ENCODE measurements around the gene CD300C. TPM values are rescaled to one million over a fixed set of nuclear protein-coding genes. Genes with fewer than 3 reads are reported as not detected.

Gene CD300C
- total RNA-seq, 1 experiment from 2014 or later: not detected

DNA sequence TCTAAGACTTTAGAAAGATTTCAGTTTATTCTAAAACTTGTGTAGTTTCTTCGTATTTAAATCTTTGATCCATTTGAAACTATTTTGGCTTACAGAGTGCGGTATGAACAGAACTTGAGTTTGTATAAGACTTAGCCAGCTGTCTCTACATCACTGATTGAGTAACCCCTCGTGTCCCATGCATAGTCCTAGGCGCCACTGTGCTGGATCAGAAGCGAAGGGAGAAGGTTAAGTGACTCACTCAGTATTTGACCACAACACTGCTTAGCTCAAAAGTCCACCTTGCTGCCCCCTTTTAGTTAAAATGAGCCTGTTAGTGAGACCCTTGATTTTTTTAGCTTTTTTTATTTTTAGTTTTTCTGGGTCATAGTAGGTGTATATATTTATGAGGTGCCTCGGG is 43.1 kb downstream of the CD300C start:
- CTCF ChIA-PET: no interaction called here
- Mint-ChIP-seq H3K27me3 (ENCODE audit: unreplicated experiment) (peaks cover 24% of the 10 kb centered on the region), H3K36me3 (ENCODE audit: insufficient read depth, unreplicated experiment) (no peaks in the 10 kb centered on the region), H3K4me3 (ENCODE audit: low read depth, unreplicated experiment) (no peak overlapping the region), H3K9me3 (ENCODE audit: low read depth, unreplicated experiment) (no peaks in the 10 kb centered on the region), H3K4me1 (ENCODE audit: low read depth, unreplicated experiment) (no peaks in the 10 kb centered on the region), H3K27ac (ENCODE audit: unreplicated experiment) (no peak overlapping the region)
- BruUV-seq (replicated peaks): no TSS peak
- DNase-seq: no peak
- intact Hi-C loops (cut with micrococcal nuclease; ENCODE audit: unreplicated experiment): no loop called here
- TF ChIP-seq, protein P1, sequence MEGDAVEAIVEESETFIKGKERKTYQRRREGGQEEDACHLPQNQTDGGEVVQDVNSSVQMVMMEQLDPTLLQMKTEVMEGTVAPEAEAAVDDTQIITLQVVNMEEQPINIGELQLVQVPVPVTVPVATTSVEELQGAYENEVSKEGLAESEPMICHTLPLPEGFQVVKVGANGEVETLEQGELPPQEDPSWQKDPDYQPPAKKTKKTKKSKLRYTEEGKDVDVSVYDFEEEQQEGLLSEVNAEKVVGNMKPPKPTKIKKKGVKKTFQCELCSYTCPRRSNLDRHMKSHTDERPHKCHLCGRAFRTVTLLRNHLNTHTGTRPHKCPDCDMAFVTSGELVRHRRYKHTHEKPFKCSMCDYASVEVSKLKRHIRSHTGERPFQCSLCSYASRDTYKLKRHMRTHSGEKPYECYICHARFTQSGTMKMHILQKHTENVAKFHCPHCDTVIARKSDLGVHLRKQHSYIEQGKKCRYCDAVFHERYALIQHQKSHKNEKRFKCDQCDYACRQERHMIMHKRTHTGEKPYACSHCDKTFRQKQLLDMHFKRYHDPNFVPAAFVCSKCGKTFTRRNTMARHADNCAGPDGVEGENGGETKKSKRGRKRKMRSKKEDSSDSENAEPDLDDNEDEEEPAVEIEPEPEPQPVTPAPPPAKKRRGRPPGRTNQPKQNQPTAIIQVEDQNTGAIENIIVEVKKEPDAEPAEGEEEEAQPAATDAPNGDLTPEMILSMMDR (IDR thresholded peaks at IDR 0.05; ENCODE audit: unreplicated experiment): no peak

DNA sequence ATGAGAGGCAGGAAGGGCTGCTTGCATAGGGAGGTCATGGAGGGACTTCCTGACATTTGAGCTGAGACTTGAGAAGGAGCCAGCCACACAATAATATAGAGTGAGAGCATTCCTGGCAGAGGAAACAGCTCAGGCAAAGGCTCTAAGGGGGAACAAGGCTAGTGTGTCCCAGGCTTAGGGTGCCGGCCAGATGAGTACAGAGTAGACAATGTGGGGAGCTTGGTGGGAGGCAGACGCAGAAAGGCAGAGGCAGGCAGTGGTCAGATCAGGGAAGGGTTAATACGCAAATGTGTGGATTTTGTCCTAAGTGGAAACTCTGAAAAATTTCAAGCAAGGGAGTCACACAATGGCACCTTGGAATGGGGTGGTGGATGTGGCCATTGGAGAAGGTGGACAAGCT is 45.9 kb downstream of the CD300C start:
- CTCF ChIA-PET: interaction anchor here (0.5 to 1.6 kb wide), 2 partner anchors 45 to 132 kb away, joined by 3 to 4 read pairs; no protein-coding TSS in a partner anchor
- intact Hi-C loops (cut with micrococcal nuclease; ENCODE audit: unreplicated experiment): loop anchor here (10.0 kb wide), 1 partner anchor 205 kb away; no protein-coding TSS in a partner anchor
- H3K36me3 Mint-ChIP-seq (ENCODE audit: insufficient read depth, unreplicated experiment): no peaks in the 10 kb centered on the region
- no peak overlapping the region for H3K27ac Mint-ChIP-seq (ENCODE audit: unreplicated experiment)
- DNase-seq: no peak
- no TSS peak for BruUV-seq (replicated peaks)
- H3K27me3 Mint-ChIP-seq (ENCODE audit: unreplicated experiment): peaks cover 46% of the 10 kb centered on the region
- TF ChIP-seq, protein P1 (IDR thresholded peaks at IDR 0.05; ENCODE audit: unreplicated experiment): no peak
- H3K9me3 Mint-ChIP-seq (ENCODE audit: low read depth, unreplicated experiment): no peaks in the 10 kb centered on the region
- no peaks in the 10 kb centered on the region for H3K4me1 Mint-ChIP-seq (ENCODE audit: low read depth, unreplicated experiment)
- H3K4me3 Mint-ChIP-seq (ENCODE audit: low read depth, unreplicated experiment): no peak overlapping the region

DNA sequence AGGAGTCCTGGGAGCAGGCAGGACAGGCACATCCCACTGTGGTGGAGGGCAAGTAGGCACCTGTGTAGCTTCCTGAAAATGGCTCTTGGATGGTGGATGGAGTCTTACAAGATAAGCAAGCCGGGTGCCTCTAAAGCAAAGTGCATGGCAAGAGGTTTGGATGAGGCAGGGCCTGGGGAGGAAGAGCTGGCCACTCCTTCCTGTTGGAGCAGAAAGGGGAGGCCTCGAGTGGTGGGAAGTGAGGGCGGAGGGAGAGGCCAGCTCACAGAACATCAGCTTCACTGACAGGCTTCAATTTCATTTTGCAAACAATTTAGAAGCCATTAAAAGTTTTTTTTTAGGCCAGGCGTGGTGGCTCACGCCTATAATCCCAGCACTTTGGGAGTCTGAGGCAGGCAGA is 48.4 kb downstream of the CD300C start:
- H3K4me1 Mint-ChIP-seq (ENCODE audit: low read depth, unreplicated experiment): no peaks in the 10 kb centered on the region

DNA sequence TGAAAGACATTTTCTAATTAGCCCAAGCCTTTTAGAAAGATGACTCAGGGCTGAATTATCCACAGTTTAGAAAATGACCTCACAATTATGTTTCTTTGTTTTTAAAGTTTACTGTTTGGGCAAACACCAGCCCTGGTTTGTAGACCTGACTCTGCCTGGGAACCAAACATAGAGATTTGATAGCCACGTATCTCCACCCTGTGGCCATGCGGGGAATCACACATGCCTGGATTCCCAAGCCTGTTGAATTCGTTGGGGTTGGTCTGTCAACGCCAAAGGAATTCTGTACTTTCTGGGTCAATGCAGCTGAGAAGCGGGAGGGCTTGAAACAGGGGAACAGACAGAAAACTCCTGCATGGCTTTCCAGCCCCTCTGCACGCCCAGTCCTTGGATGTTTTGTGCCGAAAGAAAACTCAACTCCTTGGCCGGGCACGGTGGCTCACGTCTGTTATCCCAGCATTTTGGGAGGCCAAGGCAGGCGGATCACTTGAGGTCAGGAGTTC is 52.5 kb downstream of the CD300C start:
- no TSS peak for BruUV-seq (replicated peaks)
- Mint-ChIP-seq H3K4me3 (ENCODE audit: low read depth, unreplicated experiment) (no peak overlapping the region), H3K4me1 (ENCODE audit: low read depth, unreplicated experiment) (no peaks in the 10 kb centered on the region)

More for the DNA sequence above, 48.4 kb downstream of the CD300C start:
- CTCF ChIA-PET: interaction anchor here (0.6 kb wide), 1 partner anchor 607 kb away, joined by 7 read pairs; no protein-coding TSS in a partner anchor
- TF ChIP-seq, protein P1 (IDR thresholded peaks at IDR 0.05; ENCODE audit: unreplicated experiment): no peak
- Mint-ChIP-seq H3K4me3 (ENCODE audit: low read depth, unreplicated experiment) (no peak overlapping the region), H3K9me3 (ENCODE audit: low read depth, unreplicated experiment) (no peaks in the 10 kb centered on the region), H3K27me3 (ENCODE audit: unreplicated experiment) (peaks cover 55% of the 10 kb centered on the region), H3K27ac (ENCODE audit: unreplicated experiment) (no peak overlapping the region), H3K36me3 (ENCODE audit: insufficient read depth, unreplicated experiment) (no peaks in the 10 kb centered on the region)
- BruUV-seq (replicated peaks): no TSS peak
- DNase-seq: no peak
- intact Hi-C loops (cut with micrococcal nuclease; ENCODE audit: unreplicated experiment): loop anchor here (10.0 kb wide), 1 partner anchor 203 kb away; no protein-coding TSS in a partner anchor

More for the DNA sequence above, 52.5 kb downstream of the CD300C start:
- no peak overlapping the region for H3K27ac Mint-ChIP-seq (ENCODE audit: unreplicated experiment)
- H3K27me3 Mint-ChIP-seq (ENCODE audit: unreplicated experiment): peaks cover 76% of the 10 kb centered on the region
- H3K36me3 Mint-ChIP-seq (ENCODE audit: insufficient read depth, unreplicated experiment): no peaks in the 10 kb centered on the region
- TF ChIP-seq, protein P1 (IDR thresholded peaks at IDR 0.05; ENCODE audit: unreplicated experiment): peak; percentile 74
- intact Hi-C loops (cut with micrococcal nuclease; ENCODE audit: unreplicated experiment): loop anchor here (1.0 to 10.0 kb wide), 4 partner anchors 36 to 199 kb away; no protein-coding TSS in a partner anchor
- CTCF ChIA-PET: interaction anchor here (1.3 kb wide), 1 partner anchor 125 kb away, joined by 4 read pairs; no protein-coding TSS in a partner anchor
- peak; percentile 80 for DNase-seq
- peaks cover 3% of the 10 kb centered on the region for H3K9me3 Mint-ChIP-seq (ENCODE audit: low read depth, unreplicated experiment)

All from Calu3 (cell line).